K562 (cell line): ENCODE results near the gene RTL10. TPM values are rescaled to one million over a fixed set of nuclear protein-coding genes. Genes with fewer than 3 reads are reported as not detected.

Source experiments
- ARHGAP35 ChIP-seq: fragments of 450-650 bp; IDR thresholded peaks from 2 replicates; pipeline ENCODE4 v1.6.1; 2018; ENCODE audit not compliant: partially characterized antibody
- CHD4 ChIP-seq: fragments of 200-600 bp; sonication (generic); IDR thresholded peaks from 3 replicates; pipeline ENCODE4 v1.6.1; 2012; ENCODE audit warnings: low read depth, mild to moderate bottlenecking, mixed read lengths, low read length, inconsistent platforms; ENCODE audit not compliant: insufficient read depth, insufficient replicate concordance, poor library complexity, severe bottlenecking
- DDX20 ChIP-seq: fragments of 450-650 bp; IDR thresholded peaks from 2 replicates; pipeline ENCODE4 v1.6.1; 2016; ENCODE audit warnings: missing genetic modification characterization, low read depth, mild to moderate bottlenecking, missing compliant biosample characterization, moderate library complexity
- FOXK2 ChIP-seq, 2 experiments: fragments of 450-650 bp; IDR thresholded peaks in 1 of 2; conservative IDR thresholded peaks in 1 of 2; 2 replicates each; pipeline ENCODE4 v1.6.1; 2016; ENCODE audit warnings: low read depth in 2 of 2, mild to moderate bottlenecking in 1 of 2
- GATAD2B ChIP-seq: fragments of 450-650 bp; IDR thresholded peaks from 2 replicates; pipeline ENCODE4 v1.6.1; 2017; ENCODE audit warnings: mild to moderate bottlenecking, borderline replicate concordance
- HNRNPK ChIP-seq: fragments of 200-400 bp; formaldehyde crosslinking; IDR thresholded peaks from one replicate; pipeline ENCODE4 v1.6.1; 2018; ENCODE audit warnings: mild to moderate bottlenecking, low read depth, low read length; ENCODE audit not compliant: poor library complexity, severe bottlenecking
- MEF2D ChIP-seq: conservative IDR thresholded peaks from 2 replicates; pipeline ENCODE4 v1.6.1; 2016; ENCODE audit warnings: low read depth, missing genetic modification characterization, missing compliant biosample characterization
- NCOA2 ChIP-seq, 2 experiments: fragments of 450-650 bp; IDR thresholded peaks; 2 replicates each; pipeline ENCODE4 v1.6.1; 2018; ENCODE audit warnings: mild to moderate bottlenecking in 2 of 2, moderate library complexity in 1 of 2; ENCODE audit not compliant: partially characterized antibody in 2 of 2
- NFYB ChIP-seq: IDR thresholded peaks from 2 replicates; pipeline ENCODE4 v1.6.1; 2011; ENCODE audit warnings: mild to moderate bottlenecking, moderate library complexity; ENCODE audit not compliant: insufficient read length; ENCODE audit errors: extremely low read depth
- PURB ChIP-seq: sonication (generic); formaldehyde crosslinking; IDR thresholded peaks from 2 replicates; pipeline ENCODE4 v1.9.0; 2021; ENCODE audit warnings: low read depth, mild to moderate bottlenecking, missing genetic modification reagents
- RAD51 ChIP-seq: fragments of 450-650 bp; IDR thresholded peaks from 2 replicates; pipeline ENCODE4 v1.7.1; 2016; ENCODE audit warnings: low read depth, mild to moderate bottlenecking, borderline replicate concordance
- RBM39 ChIP-seq: fragments of 200-400 bp; formaldehyde crosslinking; optimal IDR thresholded peaks from 2 replicates; pipeline ENCODE3; 2018; ENCODE audit warnings: low read depth, low read length
- SMAD1 ChIP-seq: fragments of 150-350 bp; IDR thresholded peaks from 2 replicates; pipeline ENCODE4 v1.6.1; 2014; ENCODE audit warnings: low read length, low read depth; ENCODE audit not compliant: partially characterized antibody
- SRSF9 ChIP-seq: fragments of 200-400 bp; formaldehyde crosslinking; IDR thresholded peaks from 2 replicates; pipeline ENCODE4 v1.6.1; 2017; ENCODE audit warnings: low read depth, low read length, borderline replicate concordance
- SUPT5H ChIP-seq: fragments of 450-650 bp; IDR thresholded peaks from 2 replicates; pipeline ENCODE4 v1.6.1; 2016
- TGIF2 ChIP-seq: sonication (generic); formaldehyde crosslinking; IDR thresholded peaks from 2 replicates; pipeline ENCODE4 v1.8.1; 2022; ENCODE audit warnings: mild to moderate bottlenecking, missing genetic modification reagents, moderate library complexity
- ZNF384 ChIP-seq: IDR thresholded peaks from 2 replicates; pipeline ENCODE4 v1.6.1; 2012; ENCODE audit warnings: low read depth, low read length, improper control_type of control experiment
- ZNF408 ChIP-seq: fragments of 250-450 bp; sonication (Bioruptor Pico); IDR thresholded peaks from 2 replicates; pipeline ENCODE4 v1.4.0; 2020; ENCODE audit warnings: low read depth, mild to moderate bottlenecking, moderate library complexity
- ZNF589 ChIP-seq: fragments of 200-800 bp; sonication (Bioruptor generic); IDR thresholded peaks from 2 replicates; pipeline ENCODE4 v1.6.1; 2016; ENCODE audit warnings: low read depth, missing genetic modification characterization, missing compliant biosample characterization
- polyA plus RNA-seq, 8 experiments: library from polyadenylated mRNA; depleted of rRNA in 4 of 8; stranded (reverse) in 5 of 8; unstranded in 3 of 8; fragments of >200 nt; fragmentation: Nextera tagmentation in 2 of 8; fragmentation: Illumina TruSeq in 1 of 8; extraction: Ambion mirVana in 2 of 8; extraction: Trizol in 1 of 8; gene quantifications; 2 replicates each; pipeline versions ENCODE4 v1.2.1 to v1.2.3, GENCODE V29; 2011 to 2014; ENCODE audit warnings: inconsistent platforms in 1 of 8, missing spikeins in 1 of 8
- total RNA-seq, 7 experiments: library from RNA; depleted of rRNA in 6 of 7; stranded (reverse); fragments of >200 nt in 6 of 7; fragmentation: Illumina TruSeq in 2 of 7; extraction: Trizol in 2 of 7; gene quantifications; 2 replicates each; pipeline versions ENCODE4 v1.2.1 to v1.2.3, GENCODE V29; 2011 to 2021; ENCODE audit warnings: low replicate concordance in 1 of 7
- TF ChIP-seq, protein P1 (sequence below): fragments of 450-650 bp; IDR thresholded peaks from 2 replicates; pipeline ENCODE4 v1.7.0; 2016; ENCODE audit warnings: borderline replicate concordance
- TF ChIP-seq, protein P2 (sequence below): sonication (generic); formaldehyde crosslinking; IDR thresholded peaks from 2 replicates; pipeline ENCODE4 v1.8.1; 2022; ENCODE audit warnings: missing genetic modification reagents
- TF ChIP-seq, protein P3 (sequence below): fragments of 150-350 bp; conservative IDR thresholded peaks from 2 replicates; pipeline ENCODE4 v1.6.1; 2014; ENCODE audit warnings: low read length

Gene RTL10
- total and polyA plus RNA-seq, 9 of the 15 experiments (the other 6 are each of a cell fraction or from before 2014, with no cell fraction given), result 19.8 to 75.5 (median 32.5) TPM

DNA sequence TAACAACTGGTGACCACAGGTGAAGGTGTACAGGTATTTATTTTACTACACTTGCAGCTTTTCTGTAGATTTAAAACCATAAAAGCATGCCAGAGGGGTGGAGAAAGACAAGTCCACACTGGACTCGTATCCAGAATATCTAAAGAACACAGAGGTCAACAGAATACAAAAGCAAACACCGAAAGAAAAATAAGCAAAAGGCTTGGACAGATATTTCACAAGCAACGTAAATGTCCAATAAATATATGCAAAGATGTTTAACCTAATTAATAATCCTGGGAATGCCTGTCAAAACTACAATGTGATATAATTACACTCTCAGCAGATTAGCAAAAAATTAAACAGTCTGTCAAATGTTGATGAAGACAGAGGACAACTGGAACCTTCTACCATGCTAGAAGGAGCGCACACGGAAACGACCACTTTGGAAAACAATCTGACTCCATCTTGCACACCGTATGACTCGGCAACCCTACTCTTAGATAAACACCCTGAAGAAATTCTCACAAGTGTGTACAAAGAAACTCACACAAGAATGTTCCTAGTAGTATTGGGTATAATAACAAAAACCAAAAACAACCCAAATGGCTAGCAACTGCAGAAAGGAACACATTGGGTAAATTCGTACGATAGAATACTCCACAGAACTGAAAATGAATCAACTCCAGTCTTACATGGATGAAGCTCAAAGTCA is 27.2 kb downstream of the RTL10 start (continued):
- no peak for TF ChIP-seq RBM39
- no peak for TF ChIP-seq TGIF2 (CRISPR knock-in tag)
- no peak for TF ChIP-seq ZNF589 (CRISPR knock-in tag)
- no peak for TF ChIP-seq SRSF9
- TF ChIP-seq ZNF384, result no peak
- TF ChIP-seq SMAD1, result no peak
- TF ChIP-seq HNRNPK, result no peak
- no peak for TF ChIP-seq NCOA2 (IDR thresholded peaks at IDR 0.05; ENCODE audit: partially characterized antibody in 2 of 2)
- TF ChIP-seq FOXK2 (conservative IDR thresholded peaks at IDR 0.05 in 1 of 2, IDR thresholded peaks at IDR 0.05 in 1 of 2; ENCODE audit: low read depth in 2 of 2), result peak; percentile 92 to 93
- TF ChIP-seq, protein P1, sequence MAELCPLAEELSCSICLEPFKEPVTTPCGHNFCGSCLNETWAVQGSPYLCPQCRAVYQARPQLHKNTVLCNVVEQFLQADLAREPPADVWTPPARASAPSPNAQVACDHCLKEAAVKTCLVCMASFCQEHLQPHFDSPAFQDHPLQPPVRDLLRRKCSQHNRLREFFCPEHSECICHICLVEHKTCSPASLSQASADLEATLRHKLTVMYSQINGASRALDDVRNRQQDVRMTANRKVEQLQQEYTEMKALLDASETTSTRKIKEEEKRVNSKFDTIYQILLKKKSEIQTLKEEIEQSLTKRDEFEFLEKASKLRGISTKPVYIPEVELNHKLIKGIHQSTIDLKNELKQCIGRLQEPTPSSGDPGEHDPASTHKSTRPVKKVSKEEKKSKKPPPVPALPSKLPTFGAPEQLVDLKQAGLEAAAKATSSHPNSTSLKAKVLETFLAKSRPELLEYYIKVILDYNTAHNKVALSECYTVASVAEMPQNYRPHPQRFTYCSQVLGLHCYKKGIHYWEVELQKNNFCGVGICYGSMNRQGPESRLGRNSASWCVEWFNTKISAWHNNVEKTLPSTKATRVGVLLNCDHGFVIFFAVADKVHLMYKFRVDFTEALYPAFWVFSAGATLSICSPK, result no peak
- no peak for TF ChIP-seq SUPT5H
- TF ChIP-seq, protein P2, sequence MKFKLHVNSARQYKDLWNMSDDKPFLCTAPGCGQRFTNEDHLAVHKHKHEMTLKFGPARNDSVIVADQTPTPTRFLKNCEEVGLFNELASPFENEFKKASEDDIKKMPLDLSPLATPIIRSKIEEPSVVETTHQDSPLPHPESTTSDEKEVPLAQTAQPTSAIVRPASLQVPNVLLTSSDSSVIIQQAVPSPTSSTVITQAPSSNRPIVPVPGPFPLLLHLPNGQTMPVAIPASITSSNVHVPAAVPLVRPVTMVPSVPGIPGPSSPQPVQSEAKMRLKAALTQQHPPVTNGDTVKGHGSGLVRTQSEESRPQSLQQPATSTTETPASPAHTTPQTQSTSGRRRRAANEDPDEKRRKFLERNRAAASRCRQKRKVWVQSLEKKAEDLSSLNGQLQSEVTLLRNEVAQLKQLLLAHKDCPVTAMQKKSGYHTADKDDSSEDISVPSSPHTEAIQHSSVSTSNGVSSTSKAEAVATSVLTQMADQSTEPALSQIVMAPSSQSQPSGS, result no peak
- no peak for TF ChIP-seq PURB (CRISPR knock-in tag)
- no peak for TF ChIP-seq ARHGAP35
- TF ChIP-seq, protein P3, sequence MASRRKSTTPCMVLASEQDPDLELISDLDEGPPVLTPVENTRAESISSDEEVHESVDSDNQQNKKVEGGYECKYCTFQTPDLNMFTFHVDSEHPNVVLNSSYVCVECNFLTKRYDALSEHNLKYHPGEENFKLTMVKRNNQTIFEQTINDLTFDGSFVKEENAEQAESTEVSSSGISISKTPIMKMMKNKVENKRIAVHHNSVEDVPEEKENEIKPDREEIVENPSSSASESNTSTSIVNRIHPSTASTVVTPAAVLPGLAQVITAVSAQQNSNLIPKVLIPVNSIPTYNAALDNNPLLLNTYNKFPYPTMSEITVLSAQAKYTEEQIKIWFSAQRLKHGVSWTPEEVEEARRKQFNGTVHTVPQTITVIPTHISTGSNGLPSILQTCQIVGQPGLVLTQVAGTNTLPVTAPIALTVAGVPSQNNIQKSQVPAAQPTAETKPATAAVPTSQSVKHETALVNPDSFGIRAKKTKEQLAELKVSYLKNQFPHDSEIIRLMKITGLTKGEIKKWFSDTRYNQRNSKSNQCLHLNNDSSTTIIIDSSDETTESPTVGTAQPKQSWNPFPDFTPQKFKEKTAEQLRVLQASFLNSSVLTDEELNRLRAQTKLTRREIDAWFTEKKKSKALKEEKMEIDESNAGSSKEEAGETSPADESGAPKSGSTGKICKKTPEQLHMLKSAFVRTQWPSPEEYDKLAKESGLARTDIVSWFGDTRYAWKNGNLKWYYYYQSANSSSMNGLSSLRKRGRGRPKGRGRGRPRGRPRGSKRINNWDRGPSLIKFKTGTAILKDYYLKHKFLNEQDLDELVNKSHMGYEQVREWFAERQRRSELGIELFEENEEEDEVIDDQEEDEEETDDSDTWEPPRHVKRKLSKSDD, result no peak
- TF ChIP-seq NFYB, result no peak
- no peak for TF ChIP-seq CHD4
- no peak; the same call in 1 of the 2 replicates for TF ChIP-seq RAD51
- TF ChIP-seq DDX20, result no peak
- TF ChIP-seq MEF2D (tag), result no peak
- TF ChIP-seq GATAD2B, result no peak
- TF ChIP-seq ZNF408 (CRISPR knock-in tag), result no peak
